ENCODE measurements around the gene ENG. TPM values are rescaled to one million over a fixed set of nuclear protein-coding genes. Genes with fewer than 3 reads are reported as not detected.
"Not testable (repeated sequence)": the region's sequence is repeated elsewhere in the genome, so short reads cannot be mapped to it uniquely, and the experiment has no call there.

Gene ENG
- total RNA-seq, 1 experiment from 2014 or later: 4.1 TPM

DNA sequence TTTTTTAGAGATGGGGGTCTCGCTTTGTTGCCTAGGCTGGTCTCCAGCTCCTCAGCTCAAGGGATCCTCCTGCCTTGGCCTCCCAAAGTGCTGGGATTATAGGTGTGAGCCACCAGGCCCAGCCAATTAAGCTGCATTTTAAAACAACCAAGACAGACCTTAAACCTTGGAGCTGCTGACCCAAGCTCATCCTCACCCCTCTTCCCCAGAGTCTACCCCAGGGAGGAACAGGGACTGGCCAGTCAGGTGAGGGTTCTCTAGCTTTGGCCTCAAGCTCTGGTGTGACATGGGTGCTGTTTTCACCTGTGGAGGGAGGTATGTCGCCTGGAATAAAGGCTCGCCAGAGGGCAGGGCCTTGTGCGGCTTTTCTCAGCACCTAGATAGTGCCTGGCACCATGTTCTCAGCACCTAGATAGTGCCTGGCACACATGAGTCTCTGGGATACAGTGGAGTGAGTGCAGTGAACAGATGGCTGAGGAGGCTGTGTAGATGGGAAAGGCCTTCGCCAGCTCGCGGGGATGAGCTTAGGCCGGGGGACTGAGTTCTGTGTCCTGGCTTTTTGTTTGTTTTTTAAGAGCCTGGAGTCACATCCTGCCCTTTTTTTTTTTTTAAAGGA, 61.3 kb downstream of the ENG start:
- no peak for DNase-seq (ENCODE audit: low read depth)

DNA sequence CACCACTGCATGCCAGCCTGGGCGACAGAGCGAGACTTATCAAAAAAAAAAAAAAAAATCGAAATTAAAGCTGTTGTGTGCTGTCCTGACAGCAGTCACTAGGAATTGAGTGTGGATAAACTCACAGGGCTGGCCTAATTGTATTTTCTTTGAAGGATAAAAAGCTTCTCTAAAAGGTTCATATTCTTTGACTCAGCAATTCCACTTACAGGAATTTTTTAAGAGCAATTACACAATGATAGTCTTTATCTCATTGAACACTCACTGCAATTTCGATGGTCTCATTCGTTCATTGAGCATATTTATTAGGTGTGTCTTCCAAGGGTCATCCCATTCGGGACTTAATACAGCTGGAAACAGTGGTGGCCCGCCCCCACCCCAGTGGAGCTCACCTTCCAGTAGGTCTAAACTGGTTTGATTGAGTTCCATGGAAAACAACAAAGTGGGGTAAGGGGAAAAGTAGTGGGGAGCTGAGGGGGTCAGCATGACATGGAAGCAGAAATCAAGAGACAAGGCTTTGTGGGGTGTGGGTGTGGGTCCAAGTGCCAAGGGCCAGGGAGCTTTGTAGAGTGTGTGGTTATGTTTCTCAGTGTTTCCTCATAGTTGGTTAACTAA, 61.9 kb downstream of the ENG start:
- no peak for DNase-seq (ENCODE audit: low read depth)

DNA sequence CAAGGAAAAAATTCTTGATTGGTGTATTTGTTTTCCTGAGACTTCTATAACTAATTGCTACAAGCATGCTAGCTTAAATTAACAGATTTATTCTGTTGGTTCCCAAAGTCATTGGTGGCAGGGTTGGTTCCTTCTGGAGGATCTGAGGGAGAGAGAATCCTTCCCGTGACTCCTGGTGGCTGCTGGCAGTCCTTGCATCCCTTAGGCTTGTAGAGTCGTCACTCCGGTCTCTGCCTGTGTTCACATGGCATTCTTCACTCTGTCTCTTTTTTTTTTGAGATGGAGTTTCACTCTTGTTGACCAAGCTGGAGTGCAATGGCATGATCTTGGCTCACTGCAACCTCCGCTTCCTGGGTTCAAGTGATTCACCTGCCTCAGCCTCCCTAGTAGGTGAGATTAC, 63.4 kb downstream of the ENG start:
- no peak for DNase-seq (ENCODE audit: low read depth)

DNA sequence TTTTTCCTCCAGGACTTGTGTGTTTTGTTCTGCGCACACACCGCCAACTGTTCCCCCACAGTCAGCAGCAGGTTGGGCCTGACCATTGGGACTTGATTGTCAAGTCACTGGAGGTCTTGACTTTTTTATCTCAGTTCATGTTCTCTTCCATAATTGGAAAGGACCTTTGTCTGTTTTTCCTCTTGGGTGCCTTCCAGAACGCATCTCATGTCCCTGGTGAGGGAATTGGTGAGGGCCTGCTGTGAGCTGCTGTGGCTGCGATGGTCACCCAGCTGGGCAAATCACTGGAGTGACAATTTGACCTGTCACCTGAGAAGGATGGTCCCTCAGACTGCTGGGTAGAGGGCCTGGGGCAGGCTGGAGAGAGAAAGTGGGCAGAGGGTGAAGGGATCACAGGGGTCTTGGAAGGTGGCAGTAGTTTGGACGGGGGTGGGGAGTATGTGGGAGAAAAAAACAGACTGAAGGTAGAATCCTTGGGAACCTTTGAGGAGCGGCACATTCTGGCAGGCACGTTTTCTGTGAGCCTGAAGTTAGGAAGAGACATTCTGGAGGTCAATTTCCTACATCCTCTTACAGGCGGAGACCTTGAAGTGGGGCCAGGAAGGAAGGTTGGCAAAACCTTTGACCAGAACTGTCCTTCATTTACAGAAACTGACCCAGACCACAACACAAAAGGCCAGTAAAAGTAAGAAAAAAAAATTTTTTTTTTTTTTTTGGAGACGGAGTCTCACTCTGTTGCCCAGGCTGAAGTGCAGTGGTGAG, 64.2 kb downstream of the ENG start:
- no peak for DNase-seq (ENCODE audit: low read depth)

DNA sequence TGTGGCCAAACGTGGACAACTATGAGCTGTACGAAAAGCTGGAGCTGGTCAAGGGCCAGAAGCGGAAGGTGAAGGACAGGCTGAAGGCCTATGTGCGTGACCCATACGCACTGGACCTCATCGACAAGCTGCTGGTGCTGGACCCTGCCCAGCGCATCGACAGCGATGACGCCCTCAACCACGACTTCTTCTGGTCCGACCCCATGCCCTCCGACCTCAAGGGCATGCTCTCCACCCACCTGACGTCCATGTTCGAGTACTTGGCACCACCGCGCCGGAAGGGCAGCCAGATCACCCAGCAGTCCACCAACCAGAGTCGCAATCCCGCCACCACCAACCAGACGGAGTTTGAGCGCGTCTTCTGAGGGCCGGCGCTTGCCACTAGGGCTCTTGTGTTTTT, 65.3 kb downstream of the ENG start:
- no peak for DNase-seq (ENCODE audit: low read depth)

DNA sequence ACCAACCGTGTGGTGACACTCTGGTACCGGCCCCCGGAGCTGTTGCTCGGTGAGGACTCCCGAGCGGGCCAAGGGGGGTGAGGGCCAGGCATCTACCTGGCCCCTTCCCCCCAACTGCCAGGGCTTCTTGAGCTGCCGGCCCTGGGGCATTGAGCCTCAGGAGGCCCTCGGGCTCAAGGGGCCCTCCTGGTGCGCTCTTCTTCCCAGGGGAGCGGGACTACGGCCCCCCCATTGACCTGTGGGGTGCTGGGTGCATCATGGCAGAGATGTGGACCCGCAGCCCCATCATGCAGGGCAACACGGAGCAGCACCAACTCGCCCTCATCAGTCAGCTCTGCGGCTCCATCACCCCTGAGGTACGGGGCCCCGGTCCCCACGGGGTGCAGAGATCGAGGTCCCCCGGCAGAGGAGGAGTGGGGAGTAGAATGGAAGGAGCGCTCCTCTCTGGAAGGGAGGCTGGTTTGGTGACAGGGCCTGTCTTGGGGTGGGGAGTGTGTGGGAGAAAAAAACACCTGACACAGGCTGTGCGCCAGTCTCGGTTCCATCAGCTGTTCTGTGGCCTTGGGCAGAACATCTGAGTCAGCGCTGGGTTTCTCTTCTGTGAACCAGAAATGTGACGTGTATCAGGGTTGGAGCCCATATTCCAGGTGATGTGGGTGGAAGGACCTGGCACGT, 66.0 kb downstream of the ENG start:
- no peak for DNase-seq (ENCODE audit: low read depth)

DNA sequence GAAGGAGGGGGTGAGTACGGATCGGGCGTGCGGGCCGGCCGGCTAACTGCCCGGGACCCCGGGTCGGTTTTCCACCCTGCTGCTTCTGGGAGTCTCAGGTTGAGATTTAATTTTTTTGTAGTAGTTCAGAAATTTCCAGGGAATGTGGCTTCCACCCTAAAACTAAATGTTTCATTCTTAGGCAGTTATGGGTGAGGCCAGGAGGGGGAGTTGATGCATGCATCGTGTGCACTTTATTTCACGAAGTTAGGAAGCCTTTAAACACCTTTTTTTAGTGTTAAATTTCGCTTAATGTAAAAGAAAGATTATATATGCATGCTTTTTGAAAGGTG, 67.7 kb downstream of the ENG start:
- DNase-seq (ENCODE audit: low read depth): no peak

DNA sequence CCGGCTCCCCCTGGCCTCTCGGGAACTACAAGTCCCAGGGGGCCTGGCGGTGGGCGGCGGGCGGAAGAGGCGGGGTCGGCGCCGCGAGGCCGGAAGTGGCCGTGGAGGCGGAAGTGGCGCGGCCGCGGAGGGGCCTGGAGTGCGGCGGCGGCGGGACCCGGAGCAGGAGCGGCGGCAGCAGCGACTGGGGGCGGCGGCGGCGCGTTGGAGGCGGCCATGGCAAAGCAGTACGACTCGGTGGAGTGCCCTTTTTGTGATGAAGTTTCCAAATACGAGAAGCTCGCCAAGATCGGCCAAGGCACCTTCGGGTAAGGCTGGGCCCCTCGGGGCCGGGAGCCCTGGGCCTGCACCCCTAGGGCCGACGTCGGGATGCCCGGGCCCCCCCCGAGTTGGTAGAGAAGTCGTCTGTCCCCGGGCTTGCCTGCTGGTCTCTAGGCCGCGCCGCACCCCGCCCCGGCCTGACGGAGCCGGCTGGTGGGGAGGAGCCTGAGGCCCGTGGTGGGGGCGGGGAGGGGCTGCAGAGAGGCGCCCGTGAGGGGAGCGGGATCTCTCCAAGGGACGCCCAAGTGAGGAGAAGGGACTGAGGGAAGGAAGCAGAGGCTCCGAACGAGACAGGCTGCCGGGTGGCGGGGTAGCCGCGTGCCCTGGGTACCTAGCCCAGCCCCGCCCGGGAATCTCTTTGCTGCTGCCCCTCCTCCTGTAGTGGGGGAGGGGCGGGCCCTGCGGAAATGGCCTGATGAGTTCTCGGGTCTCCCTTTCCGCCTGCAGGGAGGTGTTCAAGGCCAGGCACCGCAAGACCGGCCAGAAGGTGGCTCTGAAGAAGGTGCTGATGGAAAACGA, 68.3 kb downstream of the ENG start, which contains the start of gene CDK9:
CDK9 (plus strand) TSS at position 102 of the 840 bp plus-strand sequence; CDS start at position 217, 115 bp downstream.
- peak; percentile 97 for DNase-seq (ENCODE audit: low read depth)

DNA sequence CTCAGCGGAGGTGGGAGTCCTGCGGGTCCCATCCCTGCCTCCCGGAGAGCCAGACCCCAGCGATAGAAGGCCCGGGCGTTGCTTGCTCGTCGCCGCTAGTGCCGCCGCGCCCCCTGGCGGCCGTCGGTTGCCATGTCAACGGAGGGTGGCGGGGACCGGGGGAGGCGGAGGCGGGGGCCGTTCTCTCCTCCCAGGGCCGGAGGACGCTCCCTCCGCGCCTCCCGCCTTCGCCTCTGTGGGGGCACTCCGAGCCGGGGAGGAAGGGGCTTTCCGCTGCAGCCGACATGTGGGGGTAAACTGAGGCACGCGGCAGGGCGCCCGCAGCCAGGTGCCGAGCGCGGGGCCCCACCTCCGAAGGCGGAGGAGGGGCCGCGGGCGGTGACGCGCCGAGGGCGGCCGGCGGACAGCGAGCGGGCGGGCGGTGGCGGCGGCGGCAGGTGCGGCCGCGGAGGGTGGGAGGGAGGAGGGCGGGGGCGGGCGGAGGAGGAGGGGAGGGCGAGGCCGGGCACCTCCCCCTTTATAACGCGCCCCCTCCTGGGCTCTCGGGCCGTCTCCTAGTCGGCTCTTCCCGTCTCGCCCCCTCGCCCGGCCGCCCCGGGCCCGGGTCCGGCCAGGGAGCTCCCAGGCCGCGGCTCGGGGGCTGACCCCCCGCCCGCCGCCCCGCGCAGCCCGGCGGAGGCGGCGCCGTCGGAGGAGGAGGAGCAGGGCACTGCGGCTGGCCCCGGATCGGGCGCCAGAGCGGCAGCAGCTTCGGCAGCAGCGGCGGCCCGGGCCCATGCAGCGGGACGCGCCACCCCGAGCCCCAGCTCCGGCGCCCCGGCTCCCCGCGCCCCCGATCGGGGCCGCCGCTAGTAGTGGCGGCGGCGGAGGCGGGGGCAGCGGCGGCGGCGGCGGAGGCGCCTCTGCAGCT, 69.2 kb downstream of the ENG start:
- DNase-seq (ENCODE audit: low read depth): peak; percentile 91

DNA sequence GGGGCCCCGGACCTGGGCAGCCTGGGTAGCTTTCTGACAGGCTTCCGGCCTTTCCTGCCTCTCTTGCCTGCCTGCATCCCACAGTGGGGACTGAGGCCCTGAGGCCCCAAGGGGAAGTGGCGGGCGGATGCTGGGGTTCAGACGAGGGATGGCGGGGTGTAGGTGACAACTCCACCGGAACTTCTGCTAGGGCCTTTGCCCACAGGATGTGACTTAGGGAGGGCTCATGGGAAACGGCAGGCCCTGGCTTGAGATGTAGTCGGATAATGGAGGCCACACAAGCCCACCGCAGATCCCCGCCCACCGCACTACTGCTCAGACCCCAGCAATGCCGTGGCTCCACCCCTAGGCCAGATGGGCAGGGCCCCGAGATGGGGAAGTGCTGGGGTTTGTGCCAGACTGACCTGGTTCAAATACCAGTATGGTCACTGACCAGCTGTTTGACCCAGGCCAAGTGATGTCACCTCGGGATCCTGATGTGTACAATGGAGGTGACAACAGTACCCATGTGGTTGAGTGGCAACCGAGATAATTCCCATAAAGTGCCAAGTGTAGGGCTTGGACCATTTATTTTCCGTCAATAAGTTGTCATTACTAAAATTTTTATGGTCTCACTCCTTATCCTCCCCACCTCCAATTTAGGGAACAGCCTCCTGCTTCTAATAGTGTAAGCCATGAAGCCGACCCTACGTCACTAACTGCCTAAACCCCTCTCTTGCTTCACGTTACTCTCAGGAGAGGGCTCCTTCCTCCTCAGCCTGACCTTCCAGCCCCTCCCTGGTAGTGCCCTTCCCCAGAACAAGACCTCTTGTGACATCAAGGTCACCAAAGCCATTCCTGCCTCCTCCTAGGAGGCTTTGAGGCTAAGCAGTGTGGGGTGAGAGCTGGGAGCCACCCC, 71.1 kb downstream of the ENG start:
- DNase-seq (ENCODE audit: low read depth): no peak

DNA sequence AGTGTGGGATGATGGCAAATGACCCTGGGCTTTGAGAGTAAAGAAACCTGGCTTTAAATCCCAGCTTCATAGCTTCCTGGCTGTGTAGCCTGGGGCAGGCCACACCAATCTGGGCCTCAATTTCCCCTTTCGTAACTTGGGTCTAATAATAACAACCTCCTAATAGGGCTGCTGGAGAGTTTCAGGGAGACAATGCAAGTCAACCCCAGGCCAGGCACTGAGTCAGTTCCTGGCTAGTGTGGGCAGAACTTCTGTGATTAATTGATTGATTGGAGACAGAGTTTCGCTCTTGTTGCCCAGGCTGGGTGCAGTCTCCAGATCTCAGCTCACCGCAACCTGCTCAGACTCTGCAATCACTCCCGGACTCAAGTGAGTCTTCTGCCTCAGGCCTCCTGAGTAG, 72.7 kb downstream of the ENG start:
- no peak for DNase-seq (ENCODE audit: low read depth)

DNA sequence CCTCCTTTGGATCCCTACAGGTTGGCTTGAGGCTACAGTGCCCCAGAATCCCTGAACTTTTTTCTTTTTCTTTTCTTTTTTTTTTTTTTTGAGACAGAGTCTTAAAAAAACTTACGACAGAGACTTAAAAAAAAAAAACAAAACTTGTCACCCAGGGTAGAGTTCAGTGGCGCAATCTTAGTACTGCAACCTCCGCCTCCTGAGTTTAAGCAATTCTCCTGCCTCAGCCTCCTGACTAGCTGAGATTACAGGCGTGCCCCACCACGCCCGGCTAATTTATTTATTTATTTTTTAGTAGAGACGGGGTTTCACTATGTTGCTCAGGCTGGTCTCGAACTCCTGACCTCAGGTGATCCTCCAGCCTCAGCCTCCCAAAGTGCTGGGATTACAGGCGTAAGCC, 73.5 kb downstream of the ENG start:
- DNase-seq (ENCODE audit: low read depth): not testable (repeated sequence)

DNA sequence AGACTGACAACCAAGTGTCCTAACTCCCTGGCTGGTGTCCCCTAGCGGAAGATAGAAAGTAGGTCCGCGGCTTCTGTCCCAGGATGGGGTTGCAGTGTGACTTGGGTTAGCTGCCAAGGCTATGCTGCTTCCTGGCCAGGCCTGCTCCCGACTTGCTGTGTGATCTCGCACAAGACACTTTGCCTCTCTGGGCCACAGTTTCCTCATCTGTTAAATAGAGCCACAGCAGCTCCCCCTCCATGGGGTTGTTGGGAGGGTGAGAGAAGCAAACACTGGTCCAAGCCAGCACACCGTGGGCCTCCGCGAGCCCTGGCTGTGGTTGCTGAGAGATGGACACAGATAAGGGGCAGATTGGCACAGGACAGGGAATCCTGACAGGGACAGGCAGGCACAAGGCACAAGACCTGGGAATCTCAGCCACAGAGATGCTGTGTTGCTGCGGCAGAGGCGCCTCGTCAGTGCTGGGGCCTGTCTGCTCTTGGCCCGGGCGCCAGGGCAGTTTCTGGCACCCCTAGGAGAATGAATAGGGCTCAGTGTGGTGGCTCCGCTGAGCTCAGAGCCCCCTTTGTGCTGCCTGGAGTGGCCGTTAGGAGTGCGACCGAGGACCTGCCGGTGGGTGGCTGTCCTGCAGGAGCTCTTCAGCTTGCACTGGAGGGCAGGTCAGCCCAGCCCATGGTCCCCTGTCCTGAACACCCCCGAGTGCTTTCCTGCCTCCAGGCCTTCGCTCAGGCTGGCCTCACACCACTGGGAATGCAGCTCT, 74.2 kb downstream of the ENG start:
- DNase-seq (ENCODE audit: low read depth): no peak

DNA sequence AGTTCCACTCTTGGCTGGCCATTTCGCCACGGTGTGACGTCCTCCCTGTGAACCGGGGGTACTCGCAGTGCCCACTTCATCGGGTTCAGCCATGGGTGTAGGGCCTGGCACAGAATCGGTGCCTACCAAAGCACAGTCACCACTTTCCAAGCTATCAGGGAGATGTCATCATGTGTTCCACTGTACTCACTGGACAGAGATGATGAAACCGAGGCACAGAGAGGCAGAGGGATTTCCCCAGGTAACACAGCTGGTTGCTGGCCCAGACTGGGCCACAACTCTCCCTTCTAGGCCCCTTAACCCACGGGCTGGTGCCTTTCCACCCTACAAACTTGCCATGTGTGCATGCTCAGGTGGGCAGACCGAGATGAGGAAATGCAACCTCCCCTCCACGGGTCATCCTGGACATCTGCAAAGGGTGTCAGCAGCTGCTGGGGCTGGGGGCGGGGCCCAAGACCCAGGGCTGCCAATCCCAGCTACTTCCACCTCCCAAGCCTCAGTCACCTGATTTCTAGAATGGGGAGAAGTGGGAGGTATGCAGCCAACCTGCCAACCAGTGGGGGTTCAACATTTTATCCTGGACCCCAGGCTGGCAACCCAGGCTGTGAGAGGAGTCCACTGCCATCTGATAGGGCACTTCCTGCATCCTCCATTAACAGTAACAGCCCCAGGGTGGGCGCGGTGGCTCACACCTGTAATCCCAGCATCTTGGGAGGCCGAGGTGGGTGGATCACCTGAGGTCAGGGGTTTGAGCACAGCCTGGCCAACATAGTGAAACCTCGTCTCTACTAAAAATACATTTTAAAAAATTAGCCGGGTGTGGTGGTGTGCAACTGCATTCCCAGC, 75.1 kb downstream of the ENG start:
- no peak for DNase-seq (ENCODE audit: low read depth)

DNA sequence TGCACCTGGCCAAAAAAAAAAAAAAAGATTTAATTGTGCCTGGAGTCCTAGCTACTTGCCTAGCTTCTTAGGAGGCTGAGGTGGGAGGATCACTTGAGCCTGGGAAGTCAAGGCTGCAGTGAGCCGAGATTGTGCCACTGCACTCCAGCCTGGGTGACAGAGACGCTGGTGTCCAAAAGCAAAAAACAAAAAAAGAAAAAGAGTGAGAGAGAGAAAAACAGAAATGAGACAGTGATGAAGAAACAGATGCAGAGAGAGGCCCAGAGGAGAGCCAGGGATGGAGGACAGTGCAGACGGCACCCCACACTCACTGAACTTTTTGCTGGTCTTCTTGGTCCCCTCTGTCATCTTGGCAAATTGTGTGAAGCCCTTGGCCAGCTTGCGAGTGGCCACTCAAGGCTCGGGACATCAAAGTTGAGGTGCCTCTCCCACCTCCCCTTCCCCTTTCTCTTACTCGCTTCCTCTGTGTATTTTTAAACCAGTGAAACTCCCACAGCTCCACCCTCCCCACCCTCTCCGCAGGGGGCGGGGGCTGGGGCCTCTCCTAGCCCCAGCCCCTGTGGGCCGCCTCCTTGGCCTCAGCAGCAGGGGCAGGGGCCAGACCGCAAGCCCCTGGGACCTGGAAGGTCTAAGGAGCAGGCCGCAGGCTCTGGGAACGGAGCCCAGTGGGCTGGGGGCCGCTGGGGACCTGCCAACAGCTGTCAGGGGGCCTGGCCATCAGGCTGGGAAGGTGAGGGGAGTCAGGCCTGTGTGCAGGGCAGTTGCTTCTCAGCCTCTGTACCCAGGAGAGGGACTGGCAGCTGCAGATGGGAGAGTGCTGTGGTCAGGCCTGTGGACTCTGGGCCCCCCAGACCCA, 76.0 kb downstream of the ENG start, which contains the start of gene SH2D3C:
SH2D3C (minus strand) TSS at position 387 of the 856 bp plus-strand sequence; CDS start at position 348, 39 bp downstream.
- DNase-seq (ENCODE audit: low read depth): no peak

DNA sequence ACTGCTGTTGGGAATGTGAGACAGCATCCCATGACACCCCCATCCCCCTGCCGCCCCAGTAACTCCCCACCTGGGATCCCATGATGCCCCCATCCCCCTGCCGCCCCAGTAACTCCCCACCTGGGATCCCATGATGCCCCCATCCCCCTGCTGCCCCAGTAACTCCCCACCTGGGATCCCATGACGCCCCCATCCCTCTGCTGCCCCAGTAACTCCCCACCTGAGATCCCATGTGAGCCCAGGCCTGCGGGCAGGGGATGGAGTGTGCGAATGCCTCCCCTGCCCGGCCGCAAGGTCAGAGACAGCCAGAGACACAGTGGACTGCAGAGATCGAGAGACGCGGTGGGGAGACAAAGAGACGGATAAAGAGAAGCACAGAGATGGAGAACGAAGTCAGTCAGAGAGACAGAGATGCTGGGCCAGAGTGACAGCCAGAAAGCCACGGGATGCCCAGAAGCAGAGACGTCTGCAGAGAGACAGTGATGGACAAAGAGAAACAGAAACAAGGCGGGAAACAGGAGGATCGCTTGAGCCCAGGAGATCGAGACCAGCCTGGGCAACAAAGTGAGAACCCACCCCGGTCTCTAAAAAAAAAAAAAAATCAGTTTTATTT, 77.0 kb downstream of the ENG start:
- no peak for DNase-seq (ENCODE audit: low read depth)
